Left lung (tissue), 10 donors: ENCODE data around the gene CCDC196. TPM values are rescaled to one million over a fixed set of nuclear protein-coding genes. Genes with fewer than 3 reads are reported as not detected.

Source experiments
- ATAC-seq: fragments of 200-7000 bp; cut with Tn5 transposase; one replicate; pipeline ENCODE4 v1.9.1; 2020; ENCODE audit warnings: moderate library complexity
- DNase-seq, 4 donors: peaks; one replicate each; pipeline ENCODE4 v3.0.0-alpha.2; 2013 to 2020
- H3K27ac ChIP-seq, 2 donors: fragments of 200-600 bp; sonication (generic) in 1 of 2; one replicate each; pipeline versions ENCODE4 v1.5.0 to v1.8.0; 2020 to 2021
- H3K27me3 ChIP-seq, 2 donors: fragments of 200-600 bp; sonication (generic) in 1 of 2; one replicate each; pipeline versions ENCODE4 v1.5.0 to v1.8.0; 2020 to 2021
- H3K36me3 ChIP-seq, 2 donors: fragments of 200-600 bp; sonication (generic) in 1 of 2; one replicate each; pipeline versions ENCODE4 v1.5.0 to v1.8.0; 2020 to 2021
- H3K4me1 ChIP-seq, 2 donors: fragments of 200-600 bp; one replicate each; pipeline ENCODE4 v1.8.0; 2021
- H3K4me3 ChIP-seq, 2 donors: fragments of 200-600 bp; sonication (generic) in 1 of 2; one replicate each; pipeline versions ENCODE4 v1.5.0 to v1.8.0; 2020 to 2021; ENCODE audit warnings: mild to moderate bottlenecking in 1 of 2
- H3K9me3 ChIP-seq, 2 donors: fragments of 200-600 bp; sonication (generic) in 1 of 2; one replicate each; pipeline versions ENCODE4 v1.5.0 to v1.8.0; 2020 to 2021
- intact Hi-C, 2 donors: fragments of 100-400 bp; cut with DNase I; formaldehyde crosslinking; loops; one replicate each; pipeline versions ENCODE4 v1.11.2 to v1.14.2; 2022
- polyA plus RNA-seq, 6 donors: library from polyadenylated mRNA; unstranded; fragments of 120-200 nt; gene quantifications; one replicate each; pipeline ENCODE4 v1.2.1, GENCODE V29; 2013; ENCODE audit not compliant: insufficient read length in 6 of 6
- total RNA-seq, 2 donors: library from RNA; stranded (reverse); fragmentation: NEBNext Ultra II Directional; extraction: Animal tissue kit (Norgen Biotek cat#: 25700); gene quantifications; one replicate each; pipeline ENCODE4 v1.2.1, GENCODE V29; 2021
- TF ChIP-seq, protein P1 (sequence below), 2 donors: fragments of 200-600 bp; sonication (generic) in 1 of 2; IDR thresholded peaks; one replicate each; pipeline versions ENCODE4 v1.5.0 to v1.8.0; 2021; ENCODE audit warnings: antibody characterized with exemption in 2 of 2
- donor health status: DM: no; HTN: yes; CAD: no.
- donor health status: DM: no; HTN: no; CAD: no.

CCDC196 gene
- total and polyA plus RNA-seq, 8 donors: 0.18 to 0.32 TPM; not detected in 6

DNA sequence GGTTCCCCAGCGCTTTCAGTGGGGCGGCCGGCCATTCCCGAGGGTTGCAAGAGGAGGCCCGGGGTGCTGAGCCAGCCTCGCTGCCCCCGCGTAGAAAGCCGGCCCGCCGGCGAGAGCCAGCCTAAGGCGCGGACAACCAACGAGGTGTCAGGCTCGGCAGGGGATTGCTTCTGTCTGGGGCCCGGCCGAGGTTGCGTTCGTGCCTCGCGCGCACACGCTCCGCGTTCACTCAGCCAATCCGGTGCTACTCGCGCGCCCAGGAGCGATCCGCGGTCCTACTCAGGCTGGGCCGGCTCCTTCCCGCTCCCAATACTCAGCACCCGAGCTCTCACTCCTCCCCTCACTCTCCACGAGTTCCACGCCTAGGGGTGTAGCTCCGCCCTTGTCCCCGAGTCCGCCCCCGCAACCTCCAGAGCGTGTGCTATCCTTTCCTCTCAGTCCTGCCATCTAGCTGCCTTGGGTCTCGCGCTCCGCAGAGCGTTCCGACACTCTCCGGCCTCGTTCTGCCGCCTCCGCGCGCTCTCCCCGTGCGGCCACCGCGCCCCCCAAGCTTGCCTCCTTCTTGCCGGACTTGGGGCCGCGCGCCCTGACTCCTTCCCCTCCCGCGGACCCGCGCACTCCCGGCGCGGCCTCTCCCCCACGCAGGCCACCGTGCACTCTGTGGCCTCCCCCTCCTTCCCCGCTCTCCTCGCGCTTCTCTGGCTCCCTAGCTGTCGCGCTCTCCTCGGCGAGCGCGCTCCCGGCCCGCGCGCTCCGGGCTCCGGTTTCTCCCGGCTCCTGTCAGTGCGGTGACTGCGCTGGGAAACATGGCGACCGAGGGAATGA is 21.8 kb downstream of the CCDC196 start, which contains the start of gene GPHN:
Gene GPHN, plus strand, starts transcription at position 426 of the 825 bp plus-strand sequence.
- TF ChIP-seq, protein P1, sequence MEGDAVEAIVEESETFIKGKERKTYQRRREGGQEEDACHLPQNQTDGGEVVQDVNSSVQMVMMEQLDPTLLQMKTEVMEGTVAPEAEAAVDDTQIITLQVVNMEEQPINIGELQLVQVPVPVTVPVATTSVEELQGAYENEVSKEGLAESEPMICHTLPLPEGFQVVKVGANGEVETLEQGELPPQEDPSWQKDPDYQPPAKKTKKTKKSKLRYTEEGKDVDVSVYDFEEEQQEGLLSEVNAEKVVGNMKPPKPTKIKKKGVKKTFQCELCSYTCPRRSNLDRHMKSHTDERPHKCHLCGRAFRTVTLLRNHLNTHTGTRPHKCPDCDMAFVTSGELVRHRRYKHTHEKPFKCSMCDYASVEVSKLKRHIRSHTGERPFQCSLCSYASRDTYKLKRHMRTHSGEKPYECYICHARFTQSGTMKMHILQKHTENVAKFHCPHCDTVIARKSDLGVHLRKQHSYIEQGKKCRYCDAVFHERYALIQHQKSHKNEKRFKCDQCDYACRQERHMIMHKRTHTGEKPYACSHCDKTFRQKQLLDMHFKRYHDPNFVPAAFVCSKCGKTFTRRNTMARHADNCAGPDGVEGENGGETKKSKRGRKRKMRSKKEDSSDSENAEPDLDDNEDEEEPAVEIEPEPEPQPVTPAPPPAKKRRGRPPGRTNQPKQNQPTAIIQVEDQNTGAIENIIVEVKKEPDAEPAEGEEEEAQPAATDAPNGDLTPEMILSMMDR (IDR thresholded peaks at IDR 0.05): no peak
- Histone ChIP-seq H3K9me3 (no peaks in the 10 kb centered on the region), H3K27ac (peak within 1 kb of the TSS; percentile 82 to 90), H3K27me3 (peaks cover 0 to 18% of the 10 kb centered on the region in 2 donors), H3K4me1 (peaks cover 10 to 22% of the 10 kb centered on the region in 2 donors), H3K4me3 (peak within 1 kb of the TSS; percentile 66 to 86), H3K36me3 (no peaks in the 10 kb centered on the region)
- intact Hi-C loops: no loop called here
- ATAC-seq (peak; percentile 96), DNase-seq (peak; percentile 96 to 98 (median 98))

DNA sequence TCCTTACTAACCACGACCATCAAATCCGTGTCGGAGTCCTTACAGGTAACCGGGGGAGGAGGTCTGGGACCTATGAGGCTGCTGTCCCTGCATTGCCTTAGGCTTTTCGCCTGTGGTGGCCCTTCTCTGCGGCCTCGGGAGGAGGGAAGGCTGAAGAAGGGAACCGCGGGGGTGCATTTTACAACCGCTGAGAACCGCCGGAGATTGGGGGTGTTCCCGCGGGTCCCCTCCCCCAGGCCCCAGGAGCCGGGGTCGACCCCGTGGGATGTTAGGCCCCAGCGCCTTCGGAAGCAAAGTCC is 22.3 kb downstream of the CCDC196 start:
- H3K27ac ChIP-seq: peak overlapping the region; percentile 82 to 90
- no peaks in the 10 kb centered on the region for H3K36me3 ChIP-seq
- H3K9me3 ChIP-seq: no peaks in the 10 kb centered on the region
- TF ChIP-seq, protein P1 (IDR thresholded peaks at IDR 0.05): no peak
- H3K27me3 ChIP-seq: peaks cover 0 to 18% of the 10 kb centered on the region in 2 donors
- intact Hi-C loops: no loop called here
- ATAC-seq: no peak
- H3K4me1 ChIP-seq: peaks cover 10 to 27% of the 10 kb centered on the region in 2 donors
- no peak for DNase-seq
- H3K4me3 ChIP-seq: peak overlapping the region; percentile 66 to 86

DNA sequence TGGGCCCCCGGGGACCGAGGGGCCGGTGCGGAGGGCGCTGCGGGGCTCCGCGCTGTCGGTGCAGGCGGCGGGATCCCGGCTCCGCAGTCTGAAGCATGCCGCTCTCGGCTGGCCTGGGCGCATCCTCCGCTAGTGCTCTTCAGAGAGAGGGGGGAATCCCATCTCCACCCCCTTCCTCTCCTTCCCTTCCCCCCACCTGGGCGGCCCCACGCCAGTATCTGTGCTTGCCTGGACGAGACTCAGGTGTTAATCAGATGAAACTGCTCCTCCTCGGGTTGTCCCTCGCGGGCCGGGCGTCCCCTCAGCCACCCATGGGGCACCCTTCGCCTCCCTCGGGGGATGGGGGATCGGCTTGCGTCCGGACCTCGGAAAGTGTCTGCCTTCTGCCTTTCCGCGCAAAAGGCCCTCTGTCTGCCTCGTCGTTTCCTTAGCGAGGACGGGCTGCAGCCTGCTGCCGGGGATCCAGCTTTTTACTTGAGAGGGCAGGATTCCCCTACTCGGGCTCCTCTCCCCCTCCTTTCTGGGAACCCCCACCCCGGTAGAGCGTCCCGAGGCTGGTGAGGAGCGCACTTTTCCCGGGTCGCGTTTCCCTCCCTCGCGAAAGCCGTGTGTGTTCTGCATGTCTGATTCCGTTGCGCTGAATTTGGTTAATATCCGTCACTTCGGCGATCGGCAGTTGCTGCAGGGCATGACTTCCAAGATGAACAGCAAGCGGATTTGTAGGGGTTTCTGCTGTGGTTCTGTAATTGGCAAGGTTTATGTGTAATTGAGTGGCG is 22.9 kb downstream of the CCDC196 start:
- Histone ChIP-seq H3K27ac (peak overlapping the region; percentile 82 to 90), H3K27me3 (peaks cover 0 to 18% of the 10 kb centered on the region in 2 donors), H3K4me1 (peaks cover 10 to 32% of the 10 kb centered on the region in 2 donors), H3K4me3 (peak overlapping the region; percentile 66 to 86), H3K36me3 (no peaks in the 10 kb centered on the region), H3K9me3 (no peaks in the 10 kb centered on the region)
- peak; percentile 20 to 84 (median 39) for DNase-seq
- intact Hi-C loops: no loop called here
- ATAC-seq: peak; percentile 21
- TF ChIP-seq, protein P1 (IDR thresholded peaks at IDR 0.05): no peak

DNA sequence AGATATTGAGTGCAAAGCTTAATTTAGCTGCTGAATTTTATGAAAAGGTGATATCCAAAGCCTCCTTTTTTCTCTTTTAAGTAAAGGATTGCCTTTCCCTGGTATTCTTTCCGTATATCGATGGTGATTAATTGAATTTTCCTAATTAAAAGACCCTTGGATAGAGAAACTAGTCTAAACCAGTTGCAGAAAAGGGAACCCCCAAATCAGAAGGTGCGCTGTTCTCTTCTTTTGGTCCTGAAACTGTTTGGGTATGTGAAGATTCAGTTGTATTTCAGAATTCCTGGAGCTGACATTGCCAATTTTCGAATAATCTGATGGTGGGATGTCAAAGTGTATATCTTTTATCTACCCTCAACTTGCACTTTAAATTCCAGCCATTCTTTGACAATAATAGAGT is 23.7 kb downstream of the CCDC196 start:
- Histone ChIP-seq H3K27ac (no peak overlapping the region), H3K4me1 (peaks cover 10 to 40% of the 10 kb centered on the region in 2 donors), H3K36me3 (no peaks in the 10 kb centered on the region), H3K4me3 (peak overlapping the region in 1 of 2 donors; percentile 86), H3K27me3 (peaks cover 0 to 18% of the 10 kb centered on the region in 2 donors), H3K9me3 (no peaks in the 10 kb centered on the region)
- TF ChIP-seq, protein P1 (IDR thresholded peaks at IDR 0.05): no peak
- intact Hi-C loops: no loop called here
- DNase-seq (peak in 1 of 4 donors; percentile 5), ATAC-seq (no peak)

DNA sequence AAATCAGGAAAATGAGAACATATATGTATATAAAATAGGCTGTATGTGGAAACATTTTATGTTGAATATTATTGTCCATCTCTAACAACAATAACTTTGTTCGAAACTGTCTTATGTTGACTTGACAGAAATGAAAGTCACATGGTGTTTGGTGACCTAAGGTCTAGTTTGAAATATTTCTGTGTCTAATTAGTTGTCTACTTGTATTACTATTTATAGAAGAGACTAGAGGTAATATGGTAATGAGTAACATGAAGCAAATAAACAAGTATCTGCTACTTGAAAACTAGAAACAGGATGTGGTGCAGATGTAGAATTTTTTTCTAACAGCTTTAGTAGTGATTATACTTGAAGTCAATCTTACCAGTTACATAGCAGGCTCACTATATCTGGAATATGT is 25.7 kb downstream of the CCDC196 start:
- DNase-seq (no peak), ATAC-seq (no peak)
- TF ChIP-seq, protein P1 (IDR thresholded peaks at IDR 0.05): no peak
- no peak overlapping the region for H3K4me3 ChIP-seq
- no peak overlapping the region for H3K27ac ChIP-seq
- H3K9me3 ChIP-seq: no peaks in the 10 kb centered on the region
- peaks cover 0 to 18% of the 10 kb centered on the region in 2 donors for H3K27me3 ChIP-seq
- H3K36me3 ChIP-seq: no peaks in the 10 kb centered on the region
- intact Hi-C loops: no loop called here
- H3K4me1 ChIP-seq: peaks cover 9 to 35% of the 10 kb centered on the region in 2 donors
